Tibial artery (tissue), 4 donors: ENCODE measurements around the gene ARHGAP45.
"Not testable (repeated sequence)": the region's sequence is repeated elsewhere in the genome, so short reads cannot be mapped to it uniquely, and the experiment has no call there.

Source experiments
- DNase-seq, 2 donors: peaks; one replicate each; pipeline ENCODE4 v3.0.0-alpha.2; 2019
- H3K27ac ChIP-seq, 2 donors: fragments of 200-600 bp; sonication (generic) in 1 of 2; 1 replicate in 1 of 2; 2 replicates in 1 of 2; pipeline ENCODE4 v1.5.1; 2018 to 2019; ENCODE audit warnings: mild to moderate bottlenecking in 1 of 2
- H3K27me3 ChIP-seq, 2 donors: fragments of 200-600 bp; sonication (generic) in 1 of 2; one replicate each; pipeline versions ENCODE4 v1.5.1 to v1.6.0; 2016 to 2019
- H3K36me3 ChIP-seq, 3 donors: fragments of 200-600 bp; sonication (generic) in 2 of 3; one replicate each; pipeline ENCODE4 v1.5.1; 2016 to 2019; ENCODE audit warnings: mild to moderate bottlenecking in 2 of 3
- H3K4me1 ChIP-seq, 4 donors: fragments of 200-600 bp; sonication (generic) in 2 of 4; 1 replicate in 3 of 4; 2 replicates in 1 of 4; pipeline ENCODE4 v1.5.1; 2016 to 2019
- H3K4me3 ChIP-seq, 2 donors: fragments of 200-600 bp; sonication (generic) in 1 of 2; 1 replicate in 1 of 2; 2 replicates in 1 of 2; pipeline ENCODE4 v1.5.1; 2018 to 2019; ENCODE audit warnings: mild to moderate bottlenecking in 2 of 2
- H3K9me3 ChIP-seq, 3 donors: fragments of 200-600 bp; sonication (generic) in 1 of 3; one replicate each; pipeline ENCODE4 v1.5.1; 2016 to 2019
- CTCF ChIP-seq, 2 experiments: fragments of 200-600 bp in 1 of 2; fragments of 450-650 bp in 1 of 2; IDR thresholded peaks; one replicate each; pipeline ENCODE4 v1.5.1; 2017 to 2019; ENCODE audit warnings: antibody characterized with exemption in 2 of 2, mild to moderate bottlenecking in 1 of 2, moderate library complexity in 1 of 2
- intact Hi-C: fragments of 100-400 bp; cut with DNase I; formaldehyde crosslinking; loops from one replicate; pipeline ENCODE4 v1.15.0; 2023; ENCODE audit warnings: low total_unique reads

ARHGAP45 gene

GRCh38 chr19:1113986-1114483 lies 47.1 kb downstream of the ARHGAP45 start:
- Histone ChIP-seq H3K27ac (peak overlapping the region; percentile 76 to 84), H3K27me3 (no peaks in the 10 kb centered on the region), H3K4me3 (no peak overlapping the region), H3K36me3 (peaks cover 45 to 94% (median 93%) of the 10 kb centered on the region in 3 donors), H3K9me3 (no peaks in the 10 kb centered on the region), H3K4me1 (peaks cover 0 to 27% (median 17%) of the 10 kb centered on the region in 4 donors)
- TF ChIP-seq CTCF (IDR thresholded peaks at IDR 0.05): no peak
- intact Hi-C loops: loop anchor here (1.0 to 5.0 kb wide), 2 partner anchors 78 to 126 kb away; no protein-coding TSS in a partner anchor
- DNase-seq: no peak

- not testable (repeated sequence) for H3K9me3 ChIP-seq, DNase-seq, H3K27ac ChIP-seq, H3K4me3 ChIP-seq, H3K27me3 ChIP-seq
- peaks cover 0 to 27% (median 17%) of the 10 kb centered on the region in 4 donors for H3K4me1 ChIP-seq
- peaks cover 45 to 94% (median 93%) of the 10 kb centered on the region in 3 donors for H3K36me3 ChIP-seq
- intact Hi-C loops: loop anchor here (5.0 kb wide), 1 partner anchor 78 kb away; no protein-coding TSS in a partner anchor
These were observed 47.8 kb downstream of the ARHGAP45 start for GRCh38 chr19:1114728-1115127.

DNA sequence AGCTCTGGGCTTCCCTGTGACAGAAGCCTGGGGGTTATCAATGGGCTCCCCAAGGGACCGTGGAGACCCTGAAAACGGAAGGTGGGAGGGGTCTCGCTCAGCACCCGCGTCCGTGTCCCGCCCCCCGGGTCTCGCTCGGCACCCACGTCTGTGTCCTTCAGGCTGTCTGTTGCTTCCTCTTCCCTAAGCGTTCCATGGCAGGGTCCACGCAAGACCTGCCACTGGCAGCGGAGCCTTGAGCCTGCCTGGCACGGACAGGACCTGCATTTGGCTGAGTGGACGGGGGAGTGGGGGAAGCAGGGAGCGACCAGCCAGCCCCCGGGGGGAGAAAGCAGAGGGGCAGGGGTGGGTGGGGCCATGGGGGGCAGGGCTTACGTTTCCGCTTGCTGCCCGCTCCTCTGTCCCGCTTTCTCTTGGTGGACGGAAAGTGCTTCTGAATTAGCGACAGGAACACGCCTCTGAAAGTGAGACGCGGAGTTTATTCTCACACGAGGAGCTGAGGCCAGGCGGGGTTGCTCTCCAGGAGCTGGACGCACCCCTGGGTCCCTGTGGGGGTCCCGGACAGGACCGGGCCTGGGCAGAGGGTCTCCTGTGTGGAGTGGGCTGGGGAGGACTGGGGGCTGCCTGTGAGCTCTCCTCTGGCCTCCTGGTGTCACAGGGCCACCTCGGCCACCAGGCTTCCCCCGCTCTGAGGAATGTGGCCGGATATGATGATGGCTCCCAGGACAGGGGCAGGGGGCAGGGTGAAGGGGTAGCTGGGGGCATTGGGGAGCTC lies 48.9 kb downstream of the ARHGAP45 start:
- intact Hi-C loops: no loop called here
- peaks cover 0 to 27% (median 17%) of the 10 kb centered on the region in 4 donors for H3K4me1 ChIP-seq
- DNase-seq: no peak
- TF ChIP-seq CTCF (IDR thresholded peaks at IDR 0.05): no peak
- H3K9me3 ChIP-seq: no peaks in the 10 kb centered on the region
- no peaks in the 10 kb centered on the region for H3K27me3 ChIP-seq
- H3K4me3 ChIP-seq: no peak overlapping the region
- peaks cover 56 to 94% (median 93%) of the 10 kb centered on the region in 3 donors for H3K36me3 ChIP-seq
- H3K27ac ChIP-seq: no peak overlapping the region

GRCh38 chr19:1116726-1117581 lies 50.0 kb downstream of the ARHGAP45 start:
- TF ChIP-seq CTCF (IDR thresholded peaks at IDR 0.05): no peak
- peaks cover 0 to 25% (median 17%) of the 10 kb centered on the region in 4 donors for H3K4me1 ChIP-seq
- H3K27ac ChIP-seq: no peak overlapping the region
- no peak for DNase-seq
- no peaks in the 10 kb centered on the region for H3K9me3 ChIP-seq
- H3K36me3 ChIP-seq: peaks cover 66 to 95% (median 93%) of the 10 kb centered on the region in 3 donors
- intact Hi-C loops: no loop called here
- H3K4me3 ChIP-seq: no peak overlapping the region
- H3K27me3 ChIP-seq: no peaks in the 10 kb centered on the region

DNA sequence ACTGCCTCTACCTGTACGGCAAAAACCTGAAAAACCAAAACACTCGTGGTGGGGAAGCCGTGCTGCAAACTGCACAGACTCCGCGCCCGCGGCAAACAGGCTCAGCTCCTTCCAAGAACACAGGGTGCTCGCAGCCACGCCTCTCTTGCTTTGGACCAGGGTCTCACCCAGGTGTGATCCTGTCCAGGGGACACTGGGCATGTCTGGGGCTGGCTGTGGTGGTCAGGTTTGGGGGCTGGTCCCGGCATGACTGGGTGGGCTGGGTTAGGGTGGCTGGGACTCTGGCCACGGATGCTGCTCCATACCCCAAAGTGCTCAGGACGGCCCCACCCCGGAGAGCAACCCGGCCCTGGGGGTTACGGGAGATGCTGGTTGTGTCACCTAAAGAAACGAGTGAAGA lies 50.7 kb downstream of the ARHGAP45 start:
- H3K27me3 ChIP-seq: no peaks in the 10 kb centered on the region
- H3K4me3 ChIP-seq: no peak overlapping the region
- H3K36me3 ChIP-seq: peaks cover 73 to 95% (median 93%) of the 10 kb centered on the region in 3 donors
- no peak overlapping the region for H3K27ac ChIP-seq
- peaks cover 0 to 19% (median 15%) of the 10 kb centered on the region in 4 donors for H3K4me1 ChIP-seq
- no peak for DNase-seq
- H3K9me3 ChIP-seq: no peaks in the 10 kb centered on the region
- intact Hi-C loops: no loop called here
- no peak for TF ChIP-seq CTCF (IDR thresholded peaks at IDR 0.05)
